NCI-H69 (cell line): ENCODE measurements around the gene UBE2D1.

Experiments
- DNase-seq: peaks from one replicate; lab custom pipeline; 2025; lab: John Stamatoyannopoulos, UW

Gene UBE2D1

GRCh38 chr10:58334817-58335305 lies at the start of gene UBE2D1:
UBE2D1 (plus strand) TSS chr10:58335006; CDS start chr10:58335202, 196 bp downstream.
- peak; percentile 87 for DNase-seq

GRCh38 chr10:58291538-58292174 lies 43.1 kb upstream of the UBE2D1 start:
- DNase-seq = peak; percentile 58

GRCh38 chr10:58293989-58294388 lies 40.8 kb upstream of the UBE2D1 start:
- no peak for DNase-seq

GRCh38 chr10:58299580-58299979 lies 35.2 kb upstream of the UBE2D1 start:
- peak; percentile 66 for DNase-seq

GRCh38 chr10:58300676-58301075 lies 34.1 kb upstream of the UBE2D1 start:
- peak; percentile 2 for DNase-seq

GRCh38 chr10:58302254-58302653 lies 32.6 kb upstream of the UBE2D1 start:
- DNase-seq = no peak

GRCh38 chr10:58304099-58304633 lies 30.6 kb upstream of the UBE2D1 start:
- no peak for DNase-seq

GRCh38 chr10:58305821-58306220 lies 29.0 kb upstream of the UBE2D1 start:
- peak; percentile 94 for DNase-seq

- DNase-seq = no peak
Observed at GRCh38 chr10:58307676-58308075, 27.1 kb upstream of the UBE2D1 start.

GRCh38 chr10:58311026-58311425 lies 23.8 kb upstream of the UBE2D1 start:
- no peak for DNase-seq

GRCh38 chr10:58316874-58317273 lies 17.9 kb upstream of the UBE2D1 start:
- DNase-seq = no peak

- no peak for DNase-seq
Observed at GRCh38 chr10:58318346-58318745, 16.5 kb upstream of the UBE2D1 start.

GRCh38 chr10:58319599-58319998 lies 15.2 kb upstream of the UBE2D1 start:
- no peak for DNase-seq

GRCh38 chr10:58320351-58321049 lies 14.3 kb upstream of the UBE2D1 start:
- no peak for DNase-seq

GRCh38 chr10:58322072-58322834 lies 12.6 kb upstream of the UBE2D1 start:
- no peak for DNase-seq

- no peak for DNase-seq
Observed at GRCh38 chr10:58322835-58323209, 12.0 kb upstream of the UBE2D1 start.

- no peak for DNase-seq
Observed at GRCh38 chr10:58326967-58327381, 7.8 kb upstream of the UBE2D1 start.

- no peak for DNase-seq
Observed at GRCh38 chr10:58328233-58328632, 6.6 kb upstream of the UBE2D1 start.

- DNase-seq = no peak
Observed at GRCh38 chr10:58330431-58330830, 4.4 kb upstream of the UBE2D1 start.

- no peak for DNase-seq
Observed at GRCh38 chr10:58331646-58332045, 3.2 kb upstream of the UBE2D1 start.

GRCh38 chr10:58335306-58336005 lies 650 bp downstream of the UBE2D1 start:
- DNase-seq = peak; percentile 48

GRCh38 chr10:58336242-58336641 lies 1.4 kb downstream of the UBE2D1 start:
- no peak for DNase-seq
